CD14-positive monocyte (primary cell): ENCODE results near the gene TNFRSF6B. TPM values are rescaled to one million over a fixed set of nuclear protein-coding genes. Genes with fewer than 3 reads are reported as not detected.

ENCODE experiments used
- DNase-seq, 3 donors: peaks; one replicate each; pipeline ENCODE4 v3.0.0-alpha.2; 2011 to 2022
- H2AFZ ChIP-seq: 2 replicates; pipeline ENCODE4 v1.6.0; 2012; ENCODE audit warnings: mild to moderate bottlenecking, low read depth, low read length, inconsistent platforms; ENCODE audit not compliant: insufficient read depth, poor library complexity, severe bottlenecking
- H3K27ac ChIP-seq, 2 donors: 1 replicate in 1 of 2; 2 replicates in 1 of 2; pipeline ENCODE4 v1.5.1; 2012 to 2013; ENCODE audit warnings: low read length in 2 of 2, control low read depth in 1 of 2, inconsistent platforms in 1 of 2, low read depth in 1 of 2, mild to moderate bottlenecking in 1 of 2
- H3K27me3 ChIP-seq, 2 donors: one replicate each; pipeline versions ENCODE4 v1.6.0 to v1.6.1; 2011 to 2013; ENCODE audit warnings: low read length in 2 of 2; ENCODE audit not compliant: control insufficient read depth in 2 of 2, insufficient read depth in 2 of 2
- H3K36me3 ChIP-seq, 2 donors: replicated peaks in 1 of 2; 1 replicate in 1 of 2; 2 replicates in 1 of 2; pipeline versions ENCODE4 v1.5.1 to v1.6.1; 2012 to 2013; ENCODE audit warnings: low read length in 2 of 2, control low read depth in 1 of 2, inconsistent platforms in 1 of 2, mild to moderate bottlenecking in 1 of 2; ENCODE audit not compliant: insufficient read depth in 2 of 2, control insufficient read depth in 1 of 2
- H3K4me1 ChIP-seq, 2 donors: 1 replicate in 1 of 2; 2 replicates in 1 of 2; pipeline versions ENCODE4 v1.5.1 to v1.6.1; 2012 to 2013; ENCODE audit warnings: low read length in 2 of 2, control low read depth in 1 of 2, inconsistent platforms in 1 of 2, mild to moderate bottlenecking in 1 of 2, moderate library complexity in 1 of 2; ENCODE audit not compliant: insufficient read depth in 2 of 2, control insufficient read depth in 1 of 2
- H3K4me2 ChIP-seq: replicated peaks from 2 replicates; pipeline ENCODE3; 2012; ENCODE audit warnings: low read length, moderate library complexity, mild to moderate bottlenecking; ENCODE audit not compliant: poor library complexity, severe bottlenecking; ENCODE audit errors: extremely low read depth
- H3K4me3 ChIP-seq, 3 experiments: fragments of 200-600 bp in 1 of 3; sonication (generic) in 1 of 3; replicated peaks in 1 of 3; 1 replicate in 2 of 3; 2 replicates in 1 of 3; pipeline ENCODE4 v1.5.1; 2011 to 2013; ENCODE audit warnings: low read length in 3 of 3, mild to moderate bottlenecking in 3 of 3, control low read depth in 2 of 3, low read depth in 2 of 3, inconsistent platforms in 1 of 3, moderate library complexity in 1 of 3
- H3K79me2 ChIP-seq: 2 replicates; pipeline ENCODE4 v1.6.0; 2012; ENCODE audit warnings: mild to moderate bottlenecking, control low read depth, inconsistent platforms, low read length, moderate library complexity; ENCODE audit not compliant: insufficient read depth
- H3K9ac ChIP-seq: 2 replicates; pipeline ENCODE4 v1.6.0; 2017; ENCODE audit warnings: low read length, mild to moderate bottlenecking; ENCODE audit not compliant: insufficient read depth, poor library complexity, severe bottlenecking
- H3K9me3 ChIP-seq, 2 donors: replicated peaks in 1 of 2; 1 replicate in 1 of 2; 2 replicates in 1 of 2; pipeline versions ENCODE4 v1.5.1 to v1.6.1; 2012 to 2013; ENCODE audit warnings: low read length in 2 of 2, control low read depth in 1 of 2; ENCODE audit not compliant: control insufficient read depth in 1 of 2, insufficient read depth in 1 of 2
- H4K20me1 ChIP-seq: 2 replicates; pipeline ENCODE4 v1.6.0; 2012; ENCODE audit warnings: mild to moderate bottlenecking, low read length, control low read depth, moderate library complexity; ENCODE audit not compliant: insufficient read depth
- H3K27ac Mint-ChIP-seq, 7 donors: one replicate each; pipeline ENCODE4 v1.8.0; 2020; ENCODE audit warnings: mild to moderate bottlenecking in 7 of 7, mixed read lengths in 7 of 7, moderate library complexity in 6 of 7, inconsistent platforms in 2 of 7
- H3K27me3 Mint-ChIP-seq, 3 donors: one replicate each; pipeline ENCODE4 v1.8.0; 2021 to 2022; ENCODE audit warnings: low read depth in 3 of 3, mild to moderate bottlenecking in 3 of 3, mixed read lengths in 3 of 3, moderate library complexity in 3 of 3, inconsistent platforms in 1 of 3
- H3K36me3 Mint-ChIP-seq, 2 donors: one replicate each; pipeline ENCODE4 v1.8.0; 2020; ENCODE audit warnings: mixed read lengths in 2 of 2, inconsistent platforms in 1 of 2, mild to moderate bottlenecking in 1 of 2
- H3K4me1 Mint-ChIP-seq: one replicate; pipeline ENCODE4 v1.8.0; 2020; ENCODE audit warnings: mild to moderate bottlenecking, mixed read lengths
- H3K4me3 Mint-ChIP-seq, 2 donors: one replicate each; pipeline ENCODE4 v1.8.0; 2020; ENCODE audit warnings: mild to moderate bottlenecking in 2 of 2, mixed read lengths in 2 of 2, moderate library complexity in 1 of 2
- H3K9me3 Mint-ChIP-seq, 7 donors: one replicate each; pipeline ENCODE4 v1.8.0; 2020 to 2022; ENCODE audit warnings: mixed read lengths in 7 of 7, mild to moderate bottlenecking in 6 of 7, moderate library complexity in 6 of 7, inconsistent platforms in 2 of 7
- WGBS: methylation state at CpG from one replicate; pipeline ENCODE4 v1.1.5; 2013; ENCODE audit warnings: missing lambda C conversion rate; ENCODE audit not compliant: insufficient coverage; 5-methylcytosine and 5-hydroxymethylcytosine counted together
- intact Hi-C, 2 donors: fragments of 100-400 bp; cut with micrococcal nuclease; formaldehyde crosslinking; loops; one replicate each; pipeline versions ENCODE4 v1.15.0 to v1.15.1; 2023
- polyA plus RNA-seq, 3 donors: library from polyadenylated mRNA; depleted of rRNA in 1 of 3; unstranded in 2 of 3; stranded (reverse) in 1 of 3; fragments of 300-500 nt in 2 of 3; fragments of >200 nt in 1 of 3; fragmentation: Illumina TruSeq in 2 of 3; gene quantifications; 1 replicate in 2 of 3; 2 replicates in 1 of 3; pipeline ENCODE4 v1.2.3, GENCODE V29; 2012 to 2021
- TF ChIP-seq, protein P1 (sequence below): fragments of 200-600 bp; IDR thresholded peaks from one replicate; pipeline ENCODE4 v1.8.0; 2022; ENCODE audit warnings: antibody characterized with exemption, mild to moderate bottlenecking

The TNFRSF6B gene
- polyA plus RNA-seq, 3 donors = 6.5 TPM; not detected in 2

- H3K4me1 ChIP-seq = peaks cover 31 to 44% of the 10 kb centered on the region in 2 donors
Measured at GRCh38 chr20:63686492-63687321, 9.7 kb upstream of the TNFRSF6B start.

More at GRCh38 chr20:63686492-63687321, 9.7 kb upstream of the TNFRSF6B start:
- Histone ChIP-seq H3K79me2 (no peaks in the 10 kb centered on the region), H3K4me3 (peak overlapping the region in 2 of 3 experiments; percentile 4 to 62), H3K27ac (peak overlapping the region; percentile 94 to 96), H3K9me3 (no peaks in the 10 kb centered on the region), H3K4me2 (peak overlapping the region; percentile 72), H3K36me3 (peaks cover 5 to 8% of the 10 kb centered on the region in 2 donors), H2AFZ (peak overlapping the region; percentile 71), H3K27me3 (no peaks in the 10 kb centered on the region), H4K20me1 (no peaks in the 10 kb centered on the region), H3K9ac (peak overlapping the region; percentile 81)
- H3K36me3 Mint-ChIP-seq = peaks cover 11 to 13% of the 10 kb centered on the region in 2 donors
- H3K9me3 Mint-ChIP-seq = peaks cover 0 to 2% (median 0%) of the 10 kb centered on the region in 7 donors
- 18% methylated on average over 37 of the region's 45 CpGs for WGBS
- peak overlapping the region; percentile 92 to 96 (median 95) for H3K27ac Mint-ChIP-seq
- TF ChIP-seq, protein P1, sequence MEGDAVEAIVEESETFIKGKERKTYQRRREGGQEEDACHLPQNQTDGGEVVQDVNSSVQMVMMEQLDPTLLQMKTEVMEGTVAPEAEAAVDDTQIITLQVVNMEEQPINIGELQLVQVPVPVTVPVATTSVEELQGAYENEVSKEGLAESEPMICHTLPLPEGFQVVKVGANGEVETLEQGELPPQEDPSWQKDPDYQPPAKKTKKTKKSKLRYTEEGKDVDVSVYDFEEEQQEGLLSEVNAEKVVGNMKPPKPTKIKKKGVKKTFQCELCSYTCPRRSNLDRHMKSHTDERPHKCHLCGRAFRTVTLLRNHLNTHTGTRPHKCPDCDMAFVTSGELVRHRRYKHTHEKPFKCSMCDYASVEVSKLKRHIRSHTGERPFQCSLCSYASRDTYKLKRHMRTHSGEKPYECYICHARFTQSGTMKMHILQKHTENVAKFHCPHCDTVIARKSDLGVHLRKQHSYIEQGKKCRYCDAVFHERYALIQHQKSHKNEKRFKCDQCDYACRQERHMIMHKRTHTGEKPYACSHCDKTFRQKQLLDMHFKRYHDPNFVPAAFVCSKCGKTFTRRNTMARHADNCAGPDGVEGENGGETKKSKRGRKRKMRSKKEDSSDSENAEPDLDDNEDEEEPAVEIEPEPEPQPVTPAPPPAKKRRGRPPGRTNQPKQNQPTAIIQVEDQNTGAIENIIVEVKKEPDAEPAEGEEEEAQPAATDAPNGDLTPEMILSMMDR = no peak
- DNase-seq = peak; percentile 87 to 98 (median 95)
- H3K27me3 Mint-ChIP-seq = peaks cover 0 to 3% (median 0%) of the 10 kb centered on the region in 3 donors
- peak overlapping the region; percentile 64 to 73 for H3K4me3 Mint-ChIP-seq
- intact Hi-C loops = loop anchor here in 1 of 2 donors (2.0 kb wide), 1 partner anchor 20 kb away; the partner anchor contains the start of gene ARFRP1
- H3K4me1 Mint-ChIP-seq = peaks cover 35% of the 10 kb centered on the region
